ENCODE data around the gene DAB1.

Gene DAB1

DNA sequence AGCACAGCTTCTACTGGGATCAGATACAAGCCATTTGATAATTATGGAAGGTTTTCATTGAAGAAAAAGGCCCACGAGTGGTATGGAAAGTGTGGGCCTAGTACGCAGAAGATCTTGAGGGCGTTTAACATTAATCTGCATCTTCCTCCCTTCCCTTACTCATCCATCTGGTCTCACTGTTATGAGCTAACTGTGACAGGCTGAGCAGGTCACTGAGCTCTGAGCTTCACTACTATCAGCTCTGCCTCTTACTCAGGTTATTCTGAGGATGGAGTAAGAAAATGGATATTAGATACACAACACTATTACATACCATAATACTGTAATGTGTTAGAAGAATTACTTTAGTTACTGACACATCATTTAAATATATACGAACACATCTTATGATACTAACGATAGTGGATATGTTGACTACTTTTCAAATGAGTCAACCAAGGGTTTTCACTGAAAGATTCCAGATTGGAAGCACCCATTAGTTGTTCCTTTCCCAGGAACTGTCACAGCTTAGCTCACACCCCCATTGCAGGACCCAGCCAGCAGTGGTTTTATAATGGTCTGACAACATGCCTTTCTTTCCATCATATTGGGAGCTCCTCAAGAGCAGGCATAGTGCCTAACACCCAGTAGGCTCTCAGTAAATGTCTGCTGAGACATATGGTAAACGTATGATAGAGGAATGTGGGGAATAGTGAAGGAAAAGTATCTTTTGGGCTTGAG lies 360.3 kb downstream of the DAB1 start:
- DNase-seq, result no peak

GRCh38 chr1:57061369-57061768 lies 362.5 kb downstream of the DAB1 start:
- no peak for DNase-seq

DNA sequence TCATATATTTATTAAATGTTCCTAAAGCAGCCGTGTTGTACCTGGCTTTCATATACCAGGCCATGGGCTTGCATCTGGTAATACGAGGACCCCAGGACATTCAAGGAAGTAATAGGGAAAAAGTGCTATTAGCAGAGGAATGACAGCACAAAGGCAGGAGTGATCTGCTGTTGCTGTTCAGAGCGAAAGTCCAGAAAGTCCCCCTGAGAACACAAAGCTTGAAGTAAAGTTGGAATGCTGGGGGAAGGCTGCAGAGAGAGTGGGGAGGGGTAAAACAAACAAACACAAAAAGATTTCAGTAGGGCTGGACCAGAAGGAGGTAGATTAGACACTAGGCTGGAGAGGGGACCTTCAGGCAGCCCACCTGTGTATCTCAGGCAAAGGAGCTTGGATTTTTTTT lies 363.4 kb downstream of the DAB1 start:
- DNase-seq, result no peak

DNA sequence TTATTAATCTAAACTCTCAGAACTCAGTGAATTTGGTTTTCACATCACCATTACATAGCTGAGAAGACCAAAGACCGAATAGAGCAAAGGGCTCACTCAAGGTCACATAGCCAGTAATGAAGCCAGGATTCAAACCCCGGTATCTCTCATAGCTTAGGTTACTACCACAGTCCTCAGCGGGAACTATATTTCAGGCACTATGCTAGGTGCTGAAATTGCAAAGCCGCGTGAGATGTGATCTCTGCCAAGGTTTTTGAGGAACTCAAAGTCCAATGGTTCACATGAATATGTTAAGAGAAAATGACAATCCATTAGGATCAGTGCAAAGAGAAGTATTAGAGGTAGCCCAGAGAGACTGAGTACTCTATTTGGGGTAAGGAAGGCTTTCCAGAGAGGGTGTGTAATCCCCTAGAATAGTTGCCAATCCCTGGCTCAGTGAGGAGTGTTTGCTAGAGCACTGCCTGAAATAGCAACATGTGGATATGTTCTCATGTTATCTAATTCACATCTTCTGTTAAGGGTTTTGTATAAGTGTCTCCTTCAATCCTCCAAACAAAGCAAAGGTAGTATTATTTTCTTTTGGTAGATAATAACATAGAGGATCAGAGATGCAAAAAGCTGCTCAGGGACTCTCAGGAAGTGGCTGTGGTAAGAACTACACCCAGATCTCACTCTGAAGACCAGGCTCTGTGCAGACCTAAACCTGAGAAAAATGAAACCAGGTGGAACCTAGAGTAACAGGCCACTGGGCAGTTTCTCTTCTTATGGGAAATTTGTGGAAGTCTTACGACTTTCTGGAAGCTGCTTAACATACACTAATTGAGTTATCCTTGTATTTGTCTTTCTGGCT lies 365.0 kb downstream of the DAB1 start:
- no peak for DNase-seq

GRCh38 chr1:57048856-57049255 lies 375.0 kb downstream of the DAB1 start:
- DNase-seq, result no peak

GRCh38 chr1:57046462-57046861 lies 377.4 kb downstream of the DAB1 start:
- no peak for DNase-seq

DNA sequence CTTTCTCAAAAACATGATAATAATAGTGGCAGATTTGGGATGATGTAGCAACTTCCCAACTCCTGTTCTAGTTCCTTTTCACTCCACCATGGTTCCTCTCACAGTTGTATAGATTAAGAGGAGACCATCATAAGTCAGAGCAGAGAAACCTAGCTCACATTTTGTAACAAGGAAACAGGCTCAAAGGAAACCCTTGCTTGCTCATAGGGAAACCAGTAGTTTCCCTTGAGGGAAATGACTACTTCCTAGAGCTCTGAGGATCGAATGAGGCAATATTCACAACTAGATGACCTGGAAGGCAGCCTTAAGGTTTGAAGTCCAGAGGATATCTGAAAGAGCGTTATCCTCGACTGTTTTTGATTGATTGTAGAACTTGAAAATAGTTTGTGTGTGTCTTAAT lies 382.0 kb downstream of the DAB1 start:
- DNase-seq, result no peak

DNA sequence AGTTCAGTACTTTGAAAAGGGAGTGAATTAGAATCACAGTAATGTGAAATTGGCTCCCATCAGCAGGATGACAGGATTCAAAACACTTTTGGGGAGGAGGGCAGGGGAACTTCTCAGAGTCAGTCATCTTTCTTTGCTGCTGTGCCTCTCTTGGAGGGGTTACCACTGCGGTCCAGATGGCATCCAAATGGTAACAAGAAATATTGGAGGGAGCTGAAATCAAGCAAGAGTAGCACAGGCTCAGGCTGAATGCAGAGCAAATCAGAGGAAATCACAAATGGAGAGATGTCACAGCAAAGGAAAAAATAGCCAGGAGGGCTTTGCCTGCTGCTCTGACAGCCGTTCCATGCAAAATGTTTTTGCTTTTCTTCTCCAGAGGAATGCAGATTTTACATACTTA lies 383.0 kb downstream of the DAB1 start:
- DNase-seq, result no peak

GRCh38 chr1:57036641-57037579 lies 386.9 kb downstream of the DAB1 start:
- DNase-seq, result no peak

GRCh38 chr1:57034713-57035112 lies 389.1 kb downstream of the DAB1 start:
- no peak for DNase-seq

DNA sequence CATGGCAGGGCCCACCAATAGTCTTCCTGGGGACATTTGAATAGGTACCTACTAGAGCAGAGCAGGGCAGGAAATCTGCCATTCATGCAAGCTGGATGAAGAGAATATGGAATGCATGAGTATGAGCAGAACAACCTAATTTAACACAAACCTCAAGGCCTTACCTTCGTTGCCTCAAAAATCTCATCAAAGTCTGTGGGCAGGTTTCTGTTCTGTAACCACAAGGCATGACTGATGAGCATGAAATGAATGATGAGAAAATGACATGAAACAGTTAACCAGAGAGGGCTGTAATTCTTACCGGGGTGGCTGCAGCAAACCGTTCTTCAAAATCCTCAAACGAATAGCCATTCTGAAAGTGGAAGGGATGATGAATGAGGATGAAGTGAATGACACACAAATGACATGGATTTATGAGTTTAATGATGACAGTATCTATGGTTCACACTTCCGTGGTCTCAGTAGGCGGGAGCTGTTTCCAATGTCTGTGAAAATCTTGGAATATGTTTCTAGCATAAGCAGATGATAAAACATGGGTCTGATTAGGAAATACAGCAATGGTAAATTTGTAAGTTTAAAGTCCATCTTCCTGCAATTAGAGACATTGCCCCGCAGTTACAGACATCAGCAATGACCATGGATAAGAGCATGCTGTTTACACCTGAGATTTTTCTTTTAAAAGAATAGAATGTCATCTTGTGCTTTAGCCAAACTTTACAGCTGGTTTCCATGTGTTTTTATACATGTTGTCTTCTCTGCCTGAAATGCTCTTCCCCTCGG lies 390.4 kb downstream of the DAB1 start:
- no peak for DNase-seq

GRCh38 chr1:57026624-57027354 lies 397.1 kb downstream of the DAB1 start:
- DNase-seq, result no peak

- DNase-seq, result no peak
Observed at GRCh38 chr1:57024855-57025254, 399.0 kb downstream of the DAB1 start.

- DNase-seq, result no peak
Observed at GRCh38 chr1:57024428-57024827, 399.4 kb downstream of the DAB1 start.

- no peak for DNase-seq
Observed at GRCh38 chr1:57020216-57020615, 403.6 kb downstream of the DAB1 start.

GRCh38 chr1:57019236-57019839 lies 404.5 kb downstream of the DAB1 start:
- DNase-seq, result no peak

- DNase-seq, result no peak
Observed at GRCh38 chr1:57018119-57018518, 405.7 kb downstream of the DAB1 start.

GRCh38 chr1:57017717-57018116 lies 406.1 kb downstream of the DAB1 start:
- no peak for DNase-seq

- DNase-seq, result no peak
Observed at GRCh38 chr1:57017200-57017599, 406.7 kb downstream of the DAB1 start.

DNA sequence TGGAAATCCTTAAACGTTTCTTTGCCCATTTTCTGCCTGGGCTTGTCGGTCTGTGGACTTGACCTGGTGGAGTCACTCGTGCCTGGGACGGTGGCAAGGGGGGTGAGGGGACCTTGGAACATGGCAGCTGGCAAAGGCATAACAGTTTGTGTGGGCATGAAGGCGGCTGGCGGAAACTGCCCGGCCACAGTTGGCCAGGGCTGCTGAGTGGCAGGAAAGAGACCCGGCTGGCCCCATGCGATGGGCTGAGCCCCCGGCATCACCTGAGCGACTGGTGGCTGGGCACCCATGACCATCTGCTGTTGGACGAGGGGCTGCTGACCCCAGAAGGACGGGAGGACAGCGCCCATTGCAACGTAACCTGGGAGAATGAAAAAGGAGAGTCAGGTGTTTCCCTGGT lies 408.8 kb downstream of the DAB1 start:
- DNase-seq, result no peak

DNA sequence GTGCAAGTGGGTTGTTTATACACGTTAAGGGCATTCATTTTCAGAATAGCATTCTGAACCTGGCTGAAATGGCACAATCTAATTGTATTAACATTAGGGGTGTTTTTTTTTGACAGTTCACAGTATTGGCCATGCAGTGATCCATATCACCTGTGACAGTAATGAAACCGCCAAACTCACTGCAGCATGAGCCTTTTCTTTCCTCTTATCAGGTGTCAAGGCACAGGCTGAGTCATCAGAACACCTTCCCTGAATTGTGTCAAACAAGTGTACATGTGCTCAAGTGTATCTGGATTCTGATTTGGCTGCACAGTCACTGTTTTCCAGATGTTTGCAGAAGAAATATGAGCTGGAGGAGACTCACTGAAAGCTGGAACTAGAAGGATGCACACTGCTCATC lies 410.3 kb downstream of the DAB1 start:
- DNase-seq, result no peak

Measured in CD4-positive, alpha-beta T cell treated with Interferon gamma for 1 hour (primary cell).